SK-N-SH (cell line): Measurements from ENCODE around the gene HSPA1A. TPM values are rescaled to one million over a fixed set of nuclear protein-coding genes. Genes with fewer than 3 reads are reported as not detected.
"Not testable (repeated sequence)": the region's sequence is repeated elsewhere in the genome, so short reads cannot be mapped to it uniquely, and the experiment has no call there.

ENCODE experiments used
- CTCF ChIA-PET: fragments of 300-600, 350-600 bp; formaldehyde crosslinking; extraction: SDS; loops from one replicate; lab custom pipeline; 2021; lab: Yijun Ruan, JAX
- POLR2A ChIA-PET: fragments of 350-600 bp; sonication (Branson Sonifier 250); formaldehyde crosslinking; extraction: SDS; loops from one replicate; lab custom pipeline; 2020; ENCODE audit warnings: antibody characterized with exemption, inconsistent platforms; lab: Yijun Ruan, JAX
- DNase-seq: peaks from one replicate; pipeline ENCODE4 v3.0.0; 2012
- H2AFZ ChIP-seq: fragments of 200-600 bp; sonication (generic); 2 replicates; pipeline ENCODE4 v1.8.1; 2016; ENCODE audit warnings: antibody characterized with exemption, mild to moderate bottlenecking, low read depth
- H3F3A ChIP-seq: fragments of 200-600 bp; sonication (generic); replicated peaks from 2 replicates; pipeline ENCODE3; 2016; ENCODE audit warnings: antibody characterized with exemption, mild to moderate bottlenecking; ENCODE audit not compliant: insufficient read depth
- H3K27ac ChIP-seq, 2 experiments: fragments of 200-500 bp in 1 of 2; fragments of 200-600 bp in 1 of 2; sonication (Bioruptor generic) in 1 of 2; sonication (generic), shearing (Covaris generic) in 1 of 2; 2 replicates each; pipeline versions ENCODE4 v1.5.1 to v1.6.1; 2014 to 2016; ENCODE audit warnings: low read depth in 2 of 2, inconsistent platforms in 1 of 2, low read length in 1 of 2, mild to moderate bottlenecking in 1 of 2, mixed read lengths in 1 of 2
- H3K27me3 ChIP-seq: fragments of 200-600 bp; sonication (generic), shearing (Covaris generic); 2 replicates; pipeline ENCODE4 v1.6.1; 2016; ENCODE audit warnings: mixed run types; ENCODE audit not compliant: insufficient read depth
- H3K36me3 ChIP-seq, 2 experiments: fragments of 200-500 bp in 1 of 2; fragments of 200-600 bp in 1 of 2; sonication (Bioruptor generic) in 1 of 2; sonication (generic) in 1 of 2; replicated peaks in 1 of 2; 2 replicates each; pipeline versions ENCODE3 to v1.5.1; 2014 to 2016; ENCODE audit warnings: low read length in 1 of 2, mild to moderate bottlenecking in 1 of 2; ENCODE audit not compliant: insufficient read depth in 2 of 2, control insufficient read depth in 1 of 2
- H3K4me1 ChIP-seq, 2 experiments: fragments of 200-500 bp in 1 of 2; fragments of 200-600 bp in 1 of 2; sonication (Bioruptor generic) in 1 of 2; sonication (generic), shearing (Covaris generic) in 1 of 2; 2 replicates each; pipeline versions ENCODE4 v1.5.1 to v1.6.1; 2014 to 2016; ENCODE audit warnings: low read depth in 1 of 2, low read length in 1 of 2, mixed run types in 1 of 2; ENCODE audit not compliant: insufficient read depth in 2 of 2, control insufficient read depth in 1 of 2
- H3K4me2 ChIP-seq: fragments of 200-600 bp; sonication (generic), shearing (Covaris generic); 2 replicates; pipeline ENCODE4 v1.6.1; 2017; ENCODE audit warnings: mixed run types
- H3K4me3 ChIP-seq, 2 experiments: fragments of 200-500 bp in 1 of 2; fragments of 200-600 bp in 1 of 2; sonication (Bioruptor generic) in 1 of 2; sonication (generic), shearing (Covaris generic) in 1 of 2; 2 replicates each; pipeline versions ENCODE4 v1.5.1 to v1.8.1; 2014 to 2016; ENCODE audit warnings: low read depth in 2 of 2, inconsistent platforms in 1 of 2, low read length in 1 of 2, mild to moderate bottlenecking in 1 of 2, mixed read lengths in 1 of 2, moderate library complexity in 1 of 2
- H3K79me2 ChIP-seq: fragments of 200-600 bp; sonication (generic); 2 replicates; pipeline ENCODE4 v1.8.1; 2017; ENCODE audit warnings: mild to moderate bottlenecking; ENCODE audit not compliant: insufficient read depth
- H3K9ac ChIP-seq: fragments of 200-600 bp; sonication (generic); 2 replicates; pipeline ENCODE4 v1.6.1; 2017; ENCODE audit warnings: mixed run types
- H3K9me2 ChIP-seq: fragments of 200-600 bp; sonication (generic); 2 replicates; pipeline ENCODE4 v1.6.1; 2017; ENCODE audit warnings: mixed run types
- H3K9me3 ChIP-seq: fragments of 200-600 bp; sonication (generic); 2 replicates; pipeline ENCODE4 v1.6.1; 2017; ENCODE audit warnings: mixed run types, mild to moderate bottlenecking, moderate library complexity
- H4K20me1 ChIP-seq: fragments of 200-600 bp; sonication (generic); 2 replicates; pipeline ENCODE4 v1.6.1; 2017; ENCODE audit warnings: mild to moderate bottlenecking, mixed run types; ENCODE audit not compliant: insufficient read depth
- MXI1 ChIP-seq: IDR thresholded peaks from 2 replicates; pipeline ENCODE4 v1.6.1; 2012; ENCODE audit warnings: mild to moderate bottlenecking, low read depth, low read length, improper control_type of control experiment
- NRF1 ChIP-seq: IDR thresholded peaks from 2 replicates; pipeline ENCODE4 v1.6.1; 2012; ENCODE audit warnings: low read depth, mild to moderate bottlenecking, low read length
- POLR2AphosphoS5 ChIP-seq: IDR thresholded peaks from 2 replicates; pipeline ENCODE4 v1.6.1; 2012; ENCODE audit warnings: low read depth, low read length
- TAF1 ChIP-seq: IDR thresholded peaks from 2 replicates; pipeline ENCODE4 v1.6.1; 2012; ENCODE audit warnings: low read depth, mild to moderate bottlenecking, low read length, moderate library complexity, borderline replicate concordance
- WGBS: methylation state at CpG from one replicate; pipeline ENCODE4 v1.1.6; 2017; ENCODE audit warnings: low lambda C conversion rate; 5-methylcytosine and 5-hydroxymethylcytosine counted together
- polyA plus RNA-seq, 3 experiments: library from polyadenylated mRNA; depleted of rRNA; stranded (reverse); fragments of >200 nt; gene quantifications; 2 replicates each; pipeline ENCODE4 v1.2.3, GENCODE V29; 2012

Gene HSPA1A
- polyA plus RNA-seq, 1 of the 3 experiments (the other 2 are of a cell fraction), result 119 TPM

- H3K4me1 ChIP-seq, result peaks cover 0 to 2% of the 10 kb centered on the region in 2 experiments; a peak in 1 of 4 replicates
- H3K9ac ChIP-seq, result peak overlapping the region; percentile 45
- H2AFZ ChIP-seq, result peak overlapping the region; percentile 82
- no peaks in the 10 kb centered on the region for H3K9me2 ChIP-seq
- peak overlapping the region; percentile 48 to 64; a peak in 3 of 4 replicates for H3K27ac ChIP-seq
- H4K20me1 ChIP-seq, result no peaks in the 10 kb centered on the region
- WGBS, result 6% methylated on average over 6 of the region's 39 CpGs
- H3K4me3 ChIP-seq, result peak overlapping the region; percentile 44; a peak in 3 of 4 replicates
- H3K79me2 ChIP-seq, result peaks cover 10% of the 10 kb centered on the region
- ChIA-PET POLR2A (no interaction called here), CTCF (interaction anchor here (0.7 to 0.8 kb wide), 2 partner anchors 92 to 140 kb away, joined by 3 to 4 read pairs; partner anchors contain the start of genes DDAH2 and LY6G5C)
- peak overlapping the region; percentile 70 for H3K4me2 ChIP-seq
- H3K27me3 ChIP-seq, result no peaks in the 10 kb centered on the region
- peaks cover 7% of the 10 kb centered on the region for H3F3A ChIP-seq
- no peaks in the 10 kb centered on the region for H3K36me3 ChIP-seq
- TF ChIP-seq TAF1, result 0 out of 2 replicates have a peak, but pooled peaks have one; percentile 42
- 0 out of 2 replicates have a peak, but pooled peaks have one; percentile 15 for TF ChIP-seq NRF1
- TF ChIP-seq POLR2AphosphoS5, result no peak; the same call in 1 of the 2 replicates
- H3K9me3 ChIP-seq, result no peaks in the 10 kb centered on the region
- peak; percentile 62 for DNase-seq
These were observed 6.1 kb downstream of the HSPA1A start for GRCh38 chr6:31821301-31822035.

GRCh38 chr6:31822036-31822821, 6.9 kb downstream of the HSPA1A start:
- H3K9me3 ChIP-seq, result no peaks in the 10 kb centered on the region
- H2AFZ ChIP-seq, result peak overlapping the region; percentile 51; the same call in 1 of the 2 replicates
- H3K9me2 ChIP-seq, result no peaks in the 10 kb centered on the region
- TF ChIP-seq MXI1, result no peak
- peak overlapping the region; percentile 53 for H3K9ac ChIP-seq
- H3K4me1 ChIP-seq, result peaks cover 0 to 3% of the 10 kb centered on the region in 2 experiments; a peak in 1 of 4 replicates
- DNase-seq, result peak; percentile 69
- H4K20me1 ChIP-seq, result no peaks in the 10 kb centered on the region
- H3K27ac ChIP-seq, result peak overlapping the region; percentile 34 to 55; a peak in 3 of 4 replicates
- ChIA-PET CTCF (interaction anchor here (0.8 kb wide), 1 partner anchor 93 kb away, joined by 3 read pairs; the partner anchor contains the start of gene DDAH2), POLR2A (no interaction called here)
- peak overlapping the region; percentile 37 to 44 for H3K4me3 ChIP-seq
- no peaks in the 10 kb centered on the region for H3K27me3 ChIP-seq
- 18% methylated on average over 23 of the region's 25 CpGs for WGBS
- peaks cover 7% of the 10 kb centered on the region for H3F3A ChIP-seq
- H3K4me2 ChIP-seq, result peak overlapping the region; percentile 70
- no peaks in the 10 kb centered on the region for H3K36me3 ChIP-seq
- peaks cover 10% of the 10 kb centered on the region for H3K79me2 ChIP-seq

GRCh38 chr6:31823592-31824196, 8.4 kb downstream of the HSPA1A start:
- H3K4me1 ChIP-seq, H4K20me1 ChIP-seq, H3K27me3 ChIP-seq, CTCF ChIA-PET, DNase-seq, H2AFZ ChIP-seq, H3K79me2 ChIP-seq, H3K4me3 ChIP-seq, H3K9ac ChIP-seq, H3K27ac ChIP-seq, H3K9me2 ChIP-seq, H3K9me3 ChIP-seq, H3K36me3 ChIP-seq, H3K4me2 ChIP-seq, POLR2A ChIA-PET, H3F3A ChIP-seq: not testable (repeated sequence)
- WGBS, result 96% methylated on average over 9 of the region's 9 CpGs
